Activated naive CD4-positive, alpha-beta T cell treated with anti-CD3 and anti-CD28 coated beads for 36 hours (primary cell): ENCODE measurements around the gene CES2. TPM values are rescaled to one million over a fixed set of nuclear protein-coding genes. Genes with fewer than 3 reads are reported as not detected.

Source experiments
- CTCF ChIA-PET: fragments of 350-600 bp; sonication (Branson Sonifier 250); formaldehyde crosslinking; loops from one replicate; lab custom pipeline; 2021; ENCODE audit warnings: antibody characterized with exemption; lab: Charles Lee
- DNase-seq: peaks from one replicate; pipeline ENCODE4 v3.0.0-alpha.2; 2020
- H3K27ac Mint-ChIP-seq: one replicate; pipeline ENCODE4 v1.8.0; 2021; ENCODE audit warnings: mild to moderate bottlenecking, mixed read lengths
- H3K27me3 Mint-ChIP-seq: one replicate; pipeline ENCODE4 v1.8.0; 2021; ENCODE audit warnings: low read depth, mixed read lengths
- H3K36me3 Mint-ChIP-seq: one replicate; pipeline ENCODE4 v1.8.0; 2021; ENCODE audit warnings: low read depth, mixed read lengths
- H3K4me1 Mint-ChIP-seq: one replicate; pipeline ENCODE4 v1.8.0; 2021; ENCODE audit warnings: low read depth, mixed read lengths
- H3K4me3 Mint-ChIP-seq: one replicate; pipeline ENCODE4 v1.8.0; 2021; ENCODE audit warnings: mild to moderate bottlenecking, moderate library complexity, mixed read lengths
- H3K9me3 Mint-ChIP-seq: one replicate; pipeline ENCODE4 v1.8.0; 2021; ENCODE audit warnings: mixed read lengths
- intact Hi-C: fragments of 100-400 bp; cut with micrococcal nuclease; formaldehyde crosslinking; loops from one replicate; pipeline ENCODE4 v1.15.1; 2023
- total RNA-seq, 2 experiments: library from RNA; stranded (reverse); gene quantifications; one replicate each; pipeline ENCODE4 v1.2.3, GENCODE V29; 2021

Gene CES2, protein sequence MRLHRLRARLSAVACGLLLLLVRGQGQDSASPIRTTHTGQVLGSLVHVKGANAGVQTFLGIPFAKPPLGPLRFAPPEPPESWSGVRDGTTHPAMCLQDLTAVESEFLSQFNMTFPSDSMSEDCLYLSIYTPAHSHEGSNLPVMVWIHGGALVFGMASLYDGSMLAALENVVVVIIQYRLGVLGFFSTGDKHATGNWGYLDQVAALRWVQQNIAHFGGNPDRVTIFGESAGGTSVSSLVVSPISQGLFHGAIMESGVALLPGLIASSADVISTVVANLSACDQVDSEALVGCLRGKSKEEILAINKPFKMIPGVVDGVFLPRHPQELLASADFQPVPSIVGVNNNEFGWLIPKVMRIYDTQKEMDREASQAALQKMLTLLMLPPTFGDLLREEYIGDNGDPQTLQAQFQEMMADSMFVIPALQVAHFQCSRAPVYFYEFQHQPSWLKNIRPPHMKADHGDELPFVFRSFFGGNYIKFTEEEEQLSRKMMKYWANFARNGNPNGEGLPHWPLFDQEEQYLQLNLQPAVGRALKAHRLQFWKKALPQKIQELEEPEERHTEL
- 10 to 100 TPM; 20.0 to 22.0 TPM for total RNA-seq

DNA sequence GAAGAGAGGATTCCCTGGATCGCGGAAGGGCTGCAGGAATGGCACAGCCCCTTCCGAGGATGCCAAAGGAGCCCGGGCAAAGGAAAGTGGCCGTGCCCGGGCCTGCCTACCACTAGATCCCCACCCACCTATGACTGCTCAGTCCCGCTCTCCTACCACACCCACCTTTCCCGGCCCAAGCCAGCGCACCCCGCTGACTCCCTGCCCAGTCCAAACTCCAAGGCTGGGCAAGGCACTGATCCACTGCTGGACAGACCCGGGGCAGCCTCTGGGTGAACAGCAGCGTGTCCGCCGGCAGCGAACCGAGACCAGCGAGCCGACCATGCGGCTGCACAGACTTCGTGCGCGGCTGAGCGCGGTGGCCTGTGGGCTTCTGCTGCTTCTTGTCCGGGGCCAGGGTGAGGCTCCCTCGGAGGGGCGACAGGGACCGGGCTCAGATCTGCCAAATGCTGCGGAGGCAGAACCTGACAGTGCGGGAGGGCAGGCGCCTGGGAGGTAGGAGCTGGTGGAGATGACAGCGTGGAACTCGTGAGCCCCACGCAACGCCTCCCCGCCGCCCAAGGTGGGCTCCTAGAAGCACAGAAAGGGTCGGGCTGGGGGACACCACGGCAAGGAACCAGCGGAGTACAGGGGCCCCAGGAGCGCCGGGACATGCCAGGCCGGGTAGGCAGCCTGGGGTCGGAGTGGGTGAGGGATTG is at the start of gene CES2:
CES2 (plus strand) TSS at position 203 of the 698 bp plus-strand sequence; CDS start at position 323, 120 bp downstream.
- Mint-ChIP-seq H3K27me3 (no peaks in the 10 kb centered on the region), H3K9me3 (no peaks in the 10 kb centered on the region), H3K36me3 (peaks cover 16% of the 10 kb centered on the region), H3K4me1 (peaks cover 53% of the 10 kb centered on the region), H3K27ac (peak within 1 kb of the TSS; percentile 96), H3K4me3 (peak within 1 kb of the TSS; percentile 99)
- intact Hi-C loops, result loop anchor here (2.0 kb wide), 1 partner anchor 63 kb away; no protein-coding TSS in a partner anchor
- CTCF ChIA-PET, result no interaction called here
- no peak for DNase-seq

- H3K27ac Mint-ChIP-seq, result no peak overlapping the region
- H3K9me3 Mint-ChIP-seq, result no peaks in the 10 kb centered on the region
- H3K4me1 Mint-ChIP-seq, result peaks cover 38% of the 10 kb centered on the region
- DNase-seq, result no peak
- H3K36me3 Mint-ChIP-seq, result peaks cover 30% of the 10 kb centered on the region
- intact Hi-C loops, result no loop called here
- H3K27me3 Mint-ChIP-seq, result no peaks in the 10 kb centered on the region
- H3K4me3 Mint-ChIP-seq, result no peak overlapping the region
- CTCF ChIA-PET, result interaction anchor here (0.7 to 0.9 kb wide), 3 partner anchors 10 to 238 kb away, joined by 3 to 5 read pairs (median 3); no protein-coding TSS in a partner anchor
Measured at GRCh38 chr16:66886321-66886720, 49.0 kb upstream of the CES2 start.

GRCh38 chr16:66886914-66887313 is 48.4 kb upstream of the CES2 start:
- Mint-ChIP-seq H3K36me3 (peaks cover 30% of the 10 kb centered on the region), H3K9me3 (no peaks in the 10 kb centered on the region), H3K27me3 (no peaks in the 10 kb centered on the region), H3K27ac (no peak overlapping the region), H3K4me3 (no peak overlapping the region), H3K4me1 (peaks cover 33% of the 10 kb centered on the region)
- CTCF ChIA-PET, result interaction anchor here (0.9 kb wide), 1 partner anchor 30 kb away, joined by 3 read pairs; no protein-coding TSS in a partner anchor
- intact Hi-C loops, result no loop called here
- no peak for DNase-seq

DNA sequence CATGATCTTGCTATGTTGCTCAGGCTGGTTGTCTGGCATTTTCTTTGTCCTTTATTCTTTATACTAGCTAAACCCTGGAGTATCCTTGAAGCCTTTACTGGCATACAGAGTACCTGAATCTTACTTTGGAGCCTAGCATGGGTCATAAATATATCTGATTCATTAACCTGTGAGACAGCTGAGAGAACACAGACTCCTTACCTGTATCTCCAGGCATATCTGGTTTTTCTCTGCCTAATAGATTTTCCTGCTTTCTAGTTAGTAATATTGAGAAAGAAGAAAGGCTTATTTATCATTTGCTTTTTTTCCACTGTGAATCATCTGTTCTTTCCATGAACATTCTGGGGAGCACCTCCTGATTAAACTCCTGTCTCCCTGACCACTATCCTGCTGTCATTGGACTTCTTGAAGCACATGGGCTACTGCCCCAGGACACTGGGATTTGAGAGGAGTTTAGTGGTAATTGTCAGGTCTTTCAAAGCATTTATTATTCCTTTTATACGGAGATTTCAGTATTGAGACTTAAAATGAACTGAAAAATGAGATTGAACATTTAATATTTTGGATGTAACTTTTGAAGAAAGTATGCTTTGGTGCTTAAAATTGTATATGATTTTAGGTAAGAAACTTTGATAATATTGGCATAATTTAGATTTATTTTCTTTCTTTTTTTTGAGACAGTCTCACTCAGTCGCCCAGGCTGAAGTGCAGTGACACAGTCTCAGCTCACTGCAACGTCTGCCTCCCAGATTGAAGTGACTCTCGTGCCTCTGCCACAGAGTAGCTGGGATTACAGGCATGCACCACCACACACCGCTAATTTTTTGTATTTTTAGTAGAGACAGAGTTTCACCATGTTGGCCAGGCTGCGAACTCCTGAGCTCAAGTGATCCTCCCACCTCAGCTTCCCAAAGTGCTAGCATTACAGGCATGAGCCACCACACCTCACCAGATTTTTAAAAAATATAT is 46.4 kb upstream of the CES2 start:
- Mint-ChIP-seq H3K9me3 (no peaks in the 10 kb centered on the region), H3K27ac (peak overlapping the region; percentile 46), H3K36me3 (peaks cover 30% of the 10 kb centered on the region), H3K27me3 (no peaks in the 10 kb centered on the region), H3K4me3 (no peak overlapping the region), H3K4me1 (peaks cover 34% of the 10 kb centered on the region)
- no peak for DNase-seq
- intact Hi-C loops, result no loop called here
- CTCF ChIA-PET, result interaction anchor here (1.1 to 2.2 kb wide), 3 partner anchors 21 to 238 kb away, joined by 3 to 5 read pairs (median 3); no protein-coding TSS in a partner anchor

GRCh38 chr16:66889622-66890021 is 45.7 kb upstream of the CES2 start:
- no peak for DNase-seq
- CTCF ChIA-PET, result interaction anchor here (0.7 to 2.2 kb wide), 3 partner anchors 10 to 39 kb away, joined by 3 to 5 read pairs (median 3); partner anchors contain the start of gene PDP2
- Mint-ChIP-seq H3K27me3 (no peaks in the 10 kb centered on the region), H3K4me3 (no peak overlapping the region), H3K4me1 (peaks cover 32% of the 10 kb centered on the region), H3K27ac (no peak overlapping the region), H3K36me3 (peaks cover 26% of the 10 kb centered on the region), H3K9me3 (no peaks in the 10 kb centered on the region)
- intact Hi-C loops, result no loop called here

DNA sequence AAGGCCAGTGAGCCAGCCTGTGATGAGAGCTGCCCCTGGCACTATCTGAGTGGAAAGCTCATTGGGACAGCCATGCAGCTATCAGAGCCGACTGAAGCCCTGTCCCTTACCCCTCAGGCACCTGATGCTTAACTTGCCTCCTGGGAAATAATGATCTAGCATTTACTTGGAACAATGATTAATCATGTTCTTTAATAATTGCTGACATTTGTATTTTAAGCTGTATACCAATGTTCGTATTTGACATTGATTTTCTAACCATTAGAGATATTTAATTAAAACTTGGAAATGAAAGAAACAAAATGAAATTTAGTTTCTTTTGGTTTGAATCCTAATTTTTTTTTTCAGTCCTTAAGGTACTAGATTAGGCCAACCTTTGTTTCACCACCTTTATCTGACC is 44.5 kb upstream of the CES2 start:
- Mint-ChIP-seq H3K27ac (no peak overlapping the region), H3K4me1 (peaks cover 27% of the 10 kb centered on the region), H3K4me3 (no peak overlapping the region), H3K9me3 (no peaks in the 10 kb centered on the region), H3K27me3 (no peaks in the 10 kb centered on the region), H3K36me3 (peaks cover 20% of the 10 kb centered on the region)
- CTCF ChIA-PET, result interaction anchor here (1.4 to 6.9 kb wide), 5 partner anchors 18 to 60 kb away, joined by 3 to 44 read pairs (median 5); partner anchors contain the start of gene NAE1
- intact Hi-C loops, result no loop called here
- DNase-seq, result no peak

- H3K9me3 Mint-ChIP-seq, result no peaks in the 10 kb centered on the region
- H3K27ac Mint-ChIP-seq, result no peak overlapping the region
- intact Hi-C loops, result no loop called here
- H3K36me3 Mint-ChIP-seq, result peaks cover 16% of the 10 kb centered on the region
- H3K27me3 Mint-ChIP-seq, result no peaks in the 10 kb centered on the region
- CTCF ChIA-PET, result interaction anchor here (1.6 to 6.9 kb wide), 4 partner anchors 19 to 61 kb away, joined by 4 to 44 read pairs (median 6); partner anchors contain the start of gene NAE1
- DNase-seq, result no peak
- no peak overlapping the region for H3K4me3 Mint-ChIP-seq
- H3K4me1 Mint-ChIP-seq, result peaks cover 25% of the 10 kb centered on the region
Measured at GRCh38 chr16:66891360-66891759, 44.0 kb upstream of the CES2 start.

GRCh38 chr16:66891797-66892196 is 43.5 kb upstream of the CES2 start:
- no peaks in the 10 kb centered on the region for H3K27me3 Mint-ChIP-seq
- intact Hi-C loops, result no loop called here
- peaks cover 23% of the 10 kb centered on the region for H3K4me1 Mint-ChIP-seq
- H3K9me3 Mint-ChIP-seq, result no peaks in the 10 kb centered on the region
- H3K27ac Mint-ChIP-seq, result no peak overlapping the region
- no peak for DNase-seq
- CTCF ChIA-PET, result interaction anchor here (0.9 to 6.9 kb wide), 9 partner anchors 10 to 61 kb away, joined by 3 to 44 read pairs (median 6); partner anchors contain the start of genes NAE1 and PDP2
- peaks cover 12% of the 10 kb centered on the region for H3K36me3 Mint-ChIP-seq
- no peak overlapping the region for H3K4me3 Mint-ChIP-seq

DNA sequence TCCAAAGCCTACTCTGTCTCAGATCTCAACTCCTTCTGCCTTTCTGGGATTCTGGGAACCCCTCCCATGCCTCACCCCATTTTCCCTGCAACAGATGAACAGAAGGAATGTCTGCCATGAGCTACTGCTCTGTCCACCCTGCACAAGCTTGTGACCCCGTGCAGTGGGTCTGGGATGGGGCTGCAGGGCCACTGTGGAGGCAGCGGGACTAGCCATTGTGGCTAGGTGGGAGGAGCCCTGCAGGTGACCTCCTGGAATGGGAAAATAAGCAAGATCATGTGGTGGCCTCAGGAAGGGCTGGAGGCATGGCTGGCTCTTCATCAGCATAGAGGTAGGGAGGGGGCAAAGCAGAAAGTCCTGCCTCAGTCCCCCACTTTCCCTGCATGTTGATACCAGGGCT is 41.3 kb upstream of the CES2 start:
- no peak overlapping the region for H3K27ac Mint-ChIP-seq
- peaks cover 3% of the 10 kb centered on the region for H3K36me3 Mint-ChIP-seq
- no peaks in the 10 kb centered on the region for H3K27me3 Mint-ChIP-seq
- peaks cover 8% of the 10 kb centered on the region for H3K4me1 Mint-ChIP-seq
- intact Hi-C loops, result loop anchor here (2.0 kb wide), 3 partner anchors 53 to 121 kb away; no protein-coding TSS in a partner anchor
- H3K4me3 Mint-ChIP-seq, result no peak overlapping the region
- DNase-seq, result no peak
- H3K9me3 Mint-ChIP-seq, result no peaks in the 10 kb centered on the region
- CTCF ChIA-PET, result interaction anchor here (1.2 to 6.9 kb wide), 6 partner anchors 11 to 258 kb away, joined by 3 to 44 read pairs (median 8); partner anchors contain the start of gene PDP2

GRCh38 chr16:66894948-66895688 is 40.2 kb upstream of the CES2 start:
- H3K27ac Mint-ChIP-seq, result no peak overlapping the region
- H3K4me3 Mint-ChIP-seq, result no peak overlapping the region
- peak; percentile 81 for DNase-seq
- no peaks in the 10 kb centered on the region for H3K27me3 Mint-ChIP-seq
- intact Hi-C loops, result loop anchor here (1.0 to 2.0 kb wide), 4 partner anchors 33 to 120 kb away; no protein-coding TSS in a partner anchor
- peaks cover 3% of the 10 kb centered on the region for H3K36me3 Mint-ChIP-seq
- H3K4me1 Mint-ChIP-seq, result peaks cover 8% of the 10 kb centered on the region
- no peaks in the 10 kb centered on the region for H3K9me3 Mint-ChIP-seq
- CTCF ChIA-PET, result interaction anchor here (0.6 to 6.9 kb wide), 14 partner anchors 10 to 172 kb away, joined by 3 to 44 read pairs (median 4); partner anchors contain the start of genes CDH16 and PDP2
